Testis (tissue), 3 donors: ENCODE results near the gene ZNF581. TPM values are rescaled to one million over a fixed set of nuclear protein-coding genes. Genes with fewer than 3 reads are reported as not detected.

Source experiments
- DNase-seq: peaks from one replicate; pipeline ENCODE4 v3.0.0-alpha.2; 2019
- H3K27ac ChIP-seq, 2 donors: fragments of 200-600 bp; sonication (generic); one replicate each; pipeline ENCODE4 v1.5.1; 2019
- H3K27me3 ChIP-seq: fragments of 200-600 bp; sonication (generic); one replicate; pipeline ENCODE4 v1.5.1; 2019
- H3K36me3 ChIP-seq: fragments of 200-600 bp; sonication (generic); one replicate; pipeline ENCODE4 v1.5.1; 2017; ENCODE audit warnings: low read depth; ENCODE audit errors: missing control alignments
- H3K4me1 ChIP-seq: fragments of 200-600 bp; sonication (generic); one replicate; pipeline ENCODE4 v1.5.1; 2019
- H3K4me3 ChIP-seq, 2 donors: fragments of 200-600 bp; sonication (generic); one replicate each; pipeline ENCODE4 v1.5.1; 2017 to 2019
- H3K9me3 ChIP-seq: fragments of 200-600 bp; sonication (generic); one replicate; pipeline ENCODE4 v1.5.1; 2017
- POLR2A ChIP-seq: fragments of 450-650 bp; IDR thresholded peaks from one replicate; pipeline ENCODE4 v1.6.1; 2017; ENCODE audit warnings: antibody characterized with exemption, mild to moderate bottlenecking, moderate library complexity
- WGBS, 2 donors: methylation state at CpG; one replicate each; pipeline ENCODE4 v1.1.5; 2018; 5-methylcytosine and 5-hydroxymethylcytosine counted together
- intact Hi-C: fragments of 100-400 bp; cut with DNase I; formaldehyde crosslinking; loops from one replicate; pipeline ENCODE4 v1.15.1; 2023; ENCODE audit warnings: low total_unique reads
- polyA plus RNA-seq: library from polyadenylated mRNA; stranded (reverse); fragments of 350-450 nt; fragmentation: Illumina TruSeq; extraction: RNeasy Lipid Tissue Mini Kit (QIAGEN cat#74804); gene quantifications from one replicate; pipeline ENCODE4 v1.2.3, GENCODE V29; 2014; ENCODE audit warnings: low read depth, low replicate concordance; ENCODE audit not compliant: insufficient read depth
- total RNA-seq, 2 donors: library from RNA; depleted of rRNA; stranded (reverse); fragments of >200 nt; gene quantifications; one replicate each; pipeline ENCODE4 v1.2.3, GENCODE V29; 2016
- TF ChIP-seq, protein P1 (sequence below), 3 experiments: fragments of 450-650 bp in 2 of 3; fragments of 200-600 bp in 1 of 3; sonication (generic) in 1 of 3; IDR thresholded peaks; one replicate each; pipeline ENCODE4 v1.5.1; 2016 to 2019; ENCODE audit warnings: antibody characterized with exemption in 3 of 3, mild to moderate bottlenecking in 2 of 3, moderate library complexity in 1 of 3

Gene ZNF581
- total and polyA plus RNA-seq, 3 donors from 2014 or later: 17.3 to 31.2 (median 18.4) TPM

DNA sequence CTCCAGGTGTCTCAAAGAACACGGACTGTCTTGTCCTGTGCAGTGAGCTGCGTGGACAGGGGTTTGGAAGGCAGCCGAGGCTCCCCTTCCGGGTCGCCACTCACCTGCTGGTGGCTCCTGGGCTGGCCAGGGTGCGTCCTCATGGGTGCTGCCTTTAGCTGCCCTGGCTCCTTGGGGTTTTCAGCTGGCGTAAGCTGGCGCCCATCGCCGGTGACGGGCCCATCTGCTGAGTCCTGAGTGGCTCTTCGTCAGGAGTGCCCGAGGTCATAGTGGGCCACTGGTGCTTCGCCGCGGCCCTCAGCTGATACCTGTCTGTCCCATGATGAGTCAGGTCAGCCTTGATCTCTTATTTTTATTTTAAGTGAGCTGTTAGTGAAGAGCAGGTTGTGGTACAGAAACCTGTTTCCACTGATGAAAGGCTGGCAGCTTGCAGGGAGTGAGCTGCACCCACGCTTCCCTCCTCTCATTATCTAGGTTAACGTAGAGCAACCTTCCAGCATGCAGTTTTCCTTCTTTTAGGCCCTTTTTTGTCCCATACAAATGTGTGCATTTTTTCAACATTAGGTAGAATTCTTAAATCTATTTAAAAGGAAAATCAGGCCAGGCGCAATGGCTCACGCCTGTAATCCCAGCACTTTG is 50.0 kb downstream of the ZNF581 start:
- WGBS, 2 donors: 86 to 89% methylated on average over 19 to 20 of the region's 20 CpGs
- intact Hi-C loops: no loop called here
- Histone ChIP-seq H3K4me1 (peaks cover 11% of the 10 kb centered on the region), H3K27ac (no peak overlapping the region), H3K9me3 (no peaks in the 10 kb centered on the region), H3K36me3 (no peaks in the 10 kb centered on the region), H3K4me3 (no peak overlapping the region), H3K27me3 (no peaks in the 10 kb centered on the region)
- no peak for DNase-seq
- TF ChIP-seq, protein P1, sequence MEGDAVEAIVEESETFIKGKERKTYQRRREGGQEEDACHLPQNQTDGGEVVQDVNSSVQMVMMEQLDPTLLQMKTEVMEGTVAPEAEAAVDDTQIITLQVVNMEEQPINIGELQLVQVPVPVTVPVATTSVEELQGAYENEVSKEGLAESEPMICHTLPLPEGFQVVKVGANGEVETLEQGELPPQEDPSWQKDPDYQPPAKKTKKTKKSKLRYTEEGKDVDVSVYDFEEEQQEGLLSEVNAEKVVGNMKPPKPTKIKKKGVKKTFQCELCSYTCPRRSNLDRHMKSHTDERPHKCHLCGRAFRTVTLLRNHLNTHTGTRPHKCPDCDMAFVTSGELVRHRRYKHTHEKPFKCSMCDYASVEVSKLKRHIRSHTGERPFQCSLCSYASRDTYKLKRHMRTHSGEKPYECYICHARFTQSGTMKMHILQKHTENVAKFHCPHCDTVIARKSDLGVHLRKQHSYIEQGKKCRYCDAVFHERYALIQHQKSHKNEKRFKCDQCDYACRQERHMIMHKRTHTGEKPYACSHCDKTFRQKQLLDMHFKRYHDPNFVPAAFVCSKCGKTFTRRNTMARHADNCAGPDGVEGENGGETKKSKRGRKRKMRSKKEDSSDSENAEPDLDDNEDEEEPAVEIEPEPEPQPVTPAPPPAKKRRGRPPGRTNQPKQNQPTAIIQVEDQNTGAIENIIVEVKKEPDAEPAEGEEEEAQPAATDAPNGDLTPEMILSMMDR (IDR thresholded peaks at IDR 0.05): no peak
- no peak for TF ChIP-seq POLR2A

DNA sequence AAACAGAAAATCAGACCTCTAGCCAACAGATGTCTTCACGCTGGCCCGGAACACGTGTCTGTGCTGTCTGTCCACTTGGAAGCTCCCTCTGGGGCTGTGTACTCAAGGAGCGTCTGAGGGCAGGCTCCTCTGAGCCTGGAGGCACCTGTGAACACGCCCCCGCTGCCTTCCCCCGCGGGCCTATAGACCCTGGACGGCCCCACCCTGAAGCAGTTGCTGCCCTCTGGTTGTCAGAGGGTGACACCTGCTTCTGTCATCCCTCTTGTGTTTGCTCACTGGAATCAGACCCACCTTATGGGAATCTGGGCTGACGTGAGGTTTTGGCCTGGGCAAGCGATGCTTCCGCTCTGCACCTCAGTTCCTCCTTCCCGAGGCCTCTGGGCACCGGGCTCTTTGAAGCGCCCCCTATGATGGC is 50.8 kb downstream of the ZNF581 start:
- Histone ChIP-seq H3K27ac (no peak overlapping the region), H3K27me3 (no peaks in the 10 kb centered on the region), H3K36me3 (no peaks in the 10 kb centered on the region), H3K4me3 (no peak overlapping the region), H3K9me3 (no peaks in the 10 kb centered on the region), H3K4me1 (peaks cover 4% of the 10 kb centered on the region)
- intact Hi-C loops: no loop called here
- WGBS, 2 donors: 79 to 82% methylated on average over 12 to 15 of the region's 15 CpGs
- TF ChIP-seq POLR2A: no peak
- TF ChIP-seq, protein P1 (IDR thresholded peaks at IDR 0.05): no peak
- no peak for DNase-seq

GRCh38 chr19:55694656-55695491 is 51.4 kb downstream of the ZNF581 start:
- 89 to 93% methylated on average over 20 to 36 of the region's 37 CpGs for WGBS, 2 donors
- no peak for TF ChIP-seq POLR2A
- TF ChIP-seq, protein P1 (IDR thresholded peaks at IDR 0.05): no peak
- Histone ChIP-seq H3K36me3 (no peaks in the 10 kb centered on the region), H3K27ac (no peak overlapping the region), H3K27me3 (no peaks in the 10 kb centered on the region), H3K4me3 (no peak overlapping the region), H3K9me3 (no peaks in the 10 kb centered on the region), H3K4me1 (peaks cover 4% of the 10 kb centered on the region)
- DNase-seq: no peak
- intact Hi-C loops: no loop called here

Other genes with a start within 250 kb of the ZNF581 start
- 100 to 1,000 TPM; 150 to 188 TPM for gene UBE2S, start 235.9 kb upstream of the ZNF581 start, total RNA-seq
- gene UBE2S, start 235.9 kb upstream of the ZNF581 start, polyA plus RNA-seq: 272 TPM
- 1 to 10 TPM in 1 of 2 donors, under 1 TPM in 1; 0.43 to 1.0 TPM for gene SHISA7, start 200.3 kb upstream of the ZNF581 start, total RNA-seq
- gene SHISA7, start 200.3 kb upstream of the ZNF581 start, polyA plus RNA-seq: 0.45 TPM
- gene ISOC2, start 182.0 kb upstream of the ZNF581 start, total RNA-seq: 10 to 100 TPM; 79.1 to 98.5 TPM
- gene ISOC2, start 182.0 kb upstream of the ZNF581 start, polyA plus RNA-seq: 107 TPM
- gene C19orf85, start 178.9 kb upstream of the ZNF581 start, total RNA-seq: not detected
- gene C19orf85, start 178.9 kb upstream of the ZNF581 start, polyA plus RNA-seq: not detected
- 10 to 100 TPM; 31.3 to 53.7 TPM for gene ZNF628, start 167.0 kb upstream of the ZNF581 start, total RNA-seq
- gene ZNF628, start 167.0 kb upstream of the ZNF581 start, polyA plus RNA-seq: 33.8 TPM
- gene NAT14, start 158.5 kb upstream of the ZNF581 start, total RNA-seq: 10 to 100 TPM; 12.0 to 16.0 TPM
- gene NAT14, start 158.5 kb upstream of the ZNF581 start, polyA plus RNA-seq: 17.3 TPM
- 1 to 10 TPM; 6.4 to 6.9 TPM for gene SSC5D, start 155.2 kb upstream of the ZNF581 start, total RNA-seq
- 10.7 TPM for gene SSC5D, start 155.2 kb upstream of the ZNF581 start, polyA plus RNA-seq
- gene SBK2, start 106.5 kb upstream of the ZNF581 start, total RNA-seq: under 1 TPM; 0.87 to 0.99 TPM
- gene SBK2, start 106.5 kb upstream of the ZNF581 start, polyA plus RNA-seq: 1.3 TPM
- gene SBK3, start 98.1 kb upstream of the ZNF581 start, total RNA-seq: under 1 TPM; 0.39 to 0.81 TPM
- 0.34 TPM for gene SBK3, start 98.1 kb upstream of the ZNF581 start, polyA plus RNA-seq
- gene ZNF579, start 62.8 kb upstream of the ZNF581 start, total RNA-seq: 1 to 10 TPM; 4.0 to 7.2 TPM
- 4.3 TPM for gene ZNF579, start 62.8 kb upstream of the ZNF581 start, polyA plus RNA-seq
- 10 to 100 TPM; 16.5 to 17.4 TPM for gene FIZ1, start 44.1 kb upstream of the ZNF581 start, total RNA-seq
- gene FIZ1, start 44.1 kb upstream of the ZNF581 start, polyA plus RNA-seq: 8.5 TPM
- gene ZNF524, start 43.4 kb upstream of the ZNF581 start, total RNA-seq: 10 to 100 TPM; 25.0 to 29.4 TPM
- gene ZNF524, start 43.4 kb upstream of the ZNF581 start, polyA plus RNA-seq: 8.5 TPM
- 10 to 100 TPM; 12.2 to 14.5 TPM for gene ZNF865, start 38.0 kb upstream of the ZNF581 start, total RNA-seq
- gene ZNF865, start 38.0 kb upstream of the ZNF581 start, polyA plus RNA-seq: 4.7 TPM
- gene ZNF784, start 19.1 kb upstream of the ZNF581 start, total RNA-seq: 10 to 100 TPM; 10.3 to 13.0 TPM
- 6.6 TPM for gene ZNF784, start 19.1 kb upstream of the ZNF581 start, polyA plus RNA-seq
- gene ZNF580, start 2.6 kb upstream of the ZNF581 start, total RNA-seq: 10 to 100 TPM; 37.6 to 38.0 TPM
- 21.7 TPM for gene ZNF580, start 2.6 kb upstream of the ZNF581 start, polyA plus RNA-seq
- 10 to 100 TPM; 57.0 to 84.9 TPM for gene CCDC106, start 4.6 kb downstream of the ZNF581 start, total RNA-seq
- gene CCDC106, start 4.6 kb downstream of the ZNF581 start, polyA plus RNA-seq: 34.5 TPM
- gene U2AF2, start 11.4 kb downstream of the ZNF581 start, total RNA-seq: 100 to 1,000 TPM; 264 to 281 TPM
- gene U2AF2, start 11.4 kb downstream of the ZNF581 start, polyA plus RNA-seq: 163 TPM
- 100 to 1,000 TPM; 176 to 303 TPM for gene EPN1, start 31.6 kb downstream of the ZNF581 start, total RNA-seq
- 134 TPM for gene EPN1, start 31.6 kb downstream of the ZNF581 start, polyA plus RNA-seq
- under 1 TPM; 0.39 to 0.68 TPM for gene NLRP9, start 94.8 kb downstream of the ZNF581 start, total RNA-seq
- 0.11 TPM for gene NLRP9, start 94.8 kb downstream of the ZNF581 start, polyA plus RNA-seq
- gene RFPL4A, start 115.4 kb downstream of the ZNF581 start, total RNA-seq: 1 to 10 TPM in 1 of 2 donors, under 1 TPM in 1; 0.31 to 1.8 TPM
- gene RFPL4A, start 115.4 kb downstream of the ZNF581 start, polyA plus RNA-seq: 2.5 TPM
- not detected for gene RFPL4AL1, start 125.5 kb downstream of the ZNF581 start, total RNA-seq
- not detected for gene RFPL4AL1, start 125.5 kb downstream of the ZNF581 start, polyA plus RNA-seq
- 1 to 10 TPM; 3.9 to 4.3 TPM for gene NLRP11, start 188.3 kb downstream of the ZNF581 start, total RNA-seq
- 2.3 TPM for gene NLRP11, start 188.3 kb downstream of the ZNF581 start, polyA plus RNA-seq
- 10 to 100 TPM; 15.4 to 17.2 TPM for gene NLRP4, start 192.9 kb downstream of the ZNF581 start, total RNA-seq
- 18.2 TPM for gene NLRP4, start 192.9 kb downstream of the ZNF581 start, polyA plus RNA-seq